ENCODE data around the gene MGLL.

The MGLL gene

GRCh38 chr3:127809211-127809610 lies 13.1 kb downstream of the MGLL start:
- no peak for DNase-seq

GRCh38 chr3:127808197-127808596 lies 14.1 kb downstream of the MGLL start:
- DNase-seq = no peak

- no peak for DNase-seq
Measured at GRCh38 chr3:127805026-127805753, 17.1 kb downstream of the MGLL start.

GRCh38 chr3:127804141-127804540 lies 18.2 kb downstream of the MGLL start:
- no peak for DNase-seq

GRCh38 chr3:127803619-127804018 lies 18.7 kb downstream of the MGLL start:
- no peak for DNase-seq

DNA sequence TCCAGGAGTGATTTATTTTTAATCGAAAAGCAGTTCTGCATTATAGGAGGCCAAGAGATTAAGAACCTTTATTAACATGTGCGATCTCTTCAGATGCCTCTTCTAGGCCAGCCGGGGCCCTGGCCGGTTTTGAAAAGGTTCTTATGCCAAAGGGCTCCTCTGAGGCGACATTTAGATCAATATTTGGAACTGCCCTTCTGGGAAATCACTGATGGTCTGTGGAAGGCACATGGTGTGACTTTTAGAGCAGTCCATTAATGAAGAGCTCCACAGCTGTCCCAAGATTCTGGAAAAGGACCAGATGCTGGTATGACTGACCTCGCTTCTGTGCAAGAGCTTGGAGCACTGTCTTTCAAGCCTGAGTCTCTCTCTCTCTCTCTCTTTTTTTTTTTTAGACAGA lies 19.7 kb downstream of the MGLL start:
- no peak for DNase-seq

DNA sequence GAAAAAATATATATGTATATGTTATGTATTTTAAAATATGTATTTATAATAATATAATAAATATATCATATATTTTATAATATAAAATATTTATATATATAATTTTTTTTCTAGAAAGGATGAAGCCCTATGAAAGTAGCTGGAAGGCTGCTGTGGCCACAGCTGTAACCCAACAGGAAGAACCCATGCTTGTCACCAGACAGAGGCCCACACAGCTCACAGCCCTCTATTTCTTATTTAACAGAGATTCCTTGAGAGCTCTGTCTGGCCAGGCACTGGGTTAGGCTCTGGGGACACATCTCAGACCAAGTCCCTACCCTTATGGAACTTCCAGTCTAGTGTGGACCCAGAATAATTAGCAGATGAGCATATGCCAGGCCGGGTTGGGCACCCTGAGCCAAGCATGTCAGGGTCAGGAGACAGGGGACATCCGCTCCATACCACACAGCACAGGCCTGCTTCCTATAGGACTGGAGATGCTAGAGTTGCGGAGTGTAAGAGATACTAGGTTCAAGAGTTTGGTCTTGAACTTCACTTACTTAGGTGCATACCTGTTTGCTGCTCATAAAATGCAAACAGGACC lies 20.5 kb downstream of the MGLL start:
- no peak for DNase-seq

- DNase-seq = no peak
Measured at GRCh38 chr3:127800508-127800907, 21.8 kb downstream of the MGLL start.

DNA sequence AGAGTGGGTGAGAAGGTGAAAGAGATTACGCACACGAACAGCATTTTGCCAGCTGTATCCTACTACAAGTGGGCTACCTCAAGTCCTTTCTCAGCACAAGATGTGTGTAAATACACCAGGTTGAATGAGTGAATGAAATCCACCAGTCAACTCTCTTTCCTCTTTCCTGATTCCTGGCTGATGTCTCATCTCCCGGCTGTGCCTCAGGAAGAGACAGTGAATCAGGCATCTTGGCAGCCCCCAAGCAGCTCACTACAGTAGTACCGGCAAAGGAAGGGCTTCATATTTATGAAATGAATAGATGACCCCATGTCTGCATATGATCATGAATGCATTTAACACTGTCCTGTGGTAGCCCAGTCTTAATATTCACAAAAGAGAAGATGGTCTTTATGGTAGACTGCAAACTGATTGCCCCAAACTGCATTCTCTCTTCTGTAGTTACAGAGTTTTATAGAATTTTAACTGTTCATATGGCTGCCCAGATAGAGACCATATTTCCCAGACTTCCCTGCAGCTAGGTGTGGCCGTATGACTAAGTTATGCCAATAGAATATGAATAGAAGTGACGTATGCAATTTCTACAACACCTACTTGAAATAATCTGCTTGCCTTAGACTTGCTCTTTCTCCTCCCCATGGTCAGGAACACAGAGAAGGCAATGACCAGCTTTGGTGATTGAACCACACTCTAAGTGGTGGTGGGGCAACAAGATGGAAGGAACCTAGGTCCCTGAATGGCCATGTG lies 22.7 kb downstream of the MGLL start:
- DNase-seq = no peak

DNA sequence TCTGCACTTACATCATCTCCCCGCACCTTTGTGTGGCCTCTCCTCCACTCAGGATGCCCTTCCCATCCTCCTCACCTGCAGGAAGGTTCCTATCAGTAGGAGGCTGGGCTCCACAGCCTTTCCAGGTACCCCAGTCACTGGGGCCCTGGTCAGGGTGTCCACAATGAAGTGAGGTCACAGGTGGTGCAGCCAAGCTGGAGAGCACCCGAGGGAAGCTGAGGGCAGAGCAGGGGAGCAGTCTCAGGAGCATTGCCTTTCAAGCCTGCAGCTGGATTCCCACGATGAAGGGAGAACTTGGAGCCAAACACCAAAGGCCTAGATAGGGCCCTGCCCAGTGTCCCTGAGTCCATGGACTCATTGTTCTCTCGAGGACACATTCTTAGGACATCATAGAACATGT lies 23.6 kb downstream of the MGLL start:
- no peak for DNase-seq

DNA sequence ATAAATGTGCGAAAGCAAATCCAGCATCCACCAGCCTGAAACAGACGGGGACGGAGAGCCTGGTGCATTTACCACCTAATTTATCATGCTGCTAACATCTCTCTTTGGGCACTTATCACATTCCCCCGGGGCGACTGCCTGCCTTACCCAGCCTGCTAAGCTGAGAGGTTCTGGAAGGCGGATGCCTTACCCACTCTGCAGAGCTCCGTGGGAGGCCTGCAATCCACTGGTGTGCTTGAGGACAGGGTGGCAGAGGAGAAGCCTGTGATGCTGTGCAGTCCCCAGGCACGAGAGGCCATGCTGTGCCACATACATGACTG lies 25.5 kb downstream of the MGLL start:
- no peak for DNase-seq

DNA sequence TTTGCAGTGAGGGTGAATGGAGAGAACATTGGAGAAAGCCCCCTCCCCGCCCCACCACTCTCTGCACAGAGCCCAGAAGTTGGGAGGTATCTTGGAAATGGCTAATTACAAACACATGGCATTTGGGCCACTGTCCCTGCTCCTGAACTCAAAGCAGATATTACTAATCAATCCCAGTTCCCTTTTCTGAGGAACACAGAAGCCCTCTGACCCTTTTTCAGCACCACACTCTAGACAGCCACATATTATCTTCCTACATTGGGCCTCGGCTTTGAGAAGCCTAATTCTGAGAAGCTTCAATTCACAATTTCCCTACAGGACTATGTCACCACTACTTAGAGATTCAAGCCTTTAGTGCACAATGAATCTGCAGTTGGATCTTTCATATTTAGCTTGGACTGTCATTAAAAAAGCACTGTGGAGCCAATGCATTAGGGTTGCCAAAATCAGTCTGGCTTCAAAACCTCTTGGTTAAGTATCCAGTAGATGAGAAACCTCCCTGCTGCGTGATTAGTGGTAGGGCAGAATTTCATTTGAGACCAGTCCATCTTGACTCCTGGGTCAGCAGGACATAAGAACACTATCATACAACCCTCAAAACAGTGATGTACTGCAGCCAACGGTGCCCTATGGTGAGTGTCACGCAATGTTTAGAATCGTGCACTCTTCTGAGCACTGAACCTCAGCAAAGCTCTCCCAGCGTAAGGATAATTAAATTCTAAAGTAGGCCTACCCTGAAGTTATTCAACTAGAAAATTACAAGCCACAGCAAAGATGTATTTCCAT lies 26.1 kb downstream of the MGLL start:
- no peak for DNase-seq

- no peak for DNase-seq
Measured at GRCh38 chr3:127794972-127795371, 27.3 kb downstream of the MGLL start.

DNA sequence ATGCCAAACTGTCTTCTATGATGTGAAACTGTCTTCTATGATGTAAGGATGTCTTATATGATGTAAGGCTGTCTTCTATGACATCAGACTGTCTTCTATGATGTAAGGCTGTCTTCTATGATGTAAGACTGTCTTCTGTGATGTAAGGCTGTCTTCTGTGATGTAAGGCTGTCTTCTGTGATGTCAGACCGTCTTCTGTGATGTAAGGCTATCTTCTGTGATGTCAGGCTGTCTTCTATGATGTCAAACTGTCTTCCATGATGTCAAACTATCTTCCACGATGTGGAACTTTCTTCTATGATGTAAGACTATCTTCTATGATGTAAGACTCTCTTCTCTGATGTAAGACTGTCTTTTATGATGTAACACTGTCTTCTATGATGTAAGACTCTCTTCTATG lies 27.9 kb downstream of the MGLL start:
- DNase-seq = no peak

- DNase-seq = no peak
Measured at GRCh38 chr3:127792541-127793292, 29.6 kb downstream of the MGLL start.

DNA sequence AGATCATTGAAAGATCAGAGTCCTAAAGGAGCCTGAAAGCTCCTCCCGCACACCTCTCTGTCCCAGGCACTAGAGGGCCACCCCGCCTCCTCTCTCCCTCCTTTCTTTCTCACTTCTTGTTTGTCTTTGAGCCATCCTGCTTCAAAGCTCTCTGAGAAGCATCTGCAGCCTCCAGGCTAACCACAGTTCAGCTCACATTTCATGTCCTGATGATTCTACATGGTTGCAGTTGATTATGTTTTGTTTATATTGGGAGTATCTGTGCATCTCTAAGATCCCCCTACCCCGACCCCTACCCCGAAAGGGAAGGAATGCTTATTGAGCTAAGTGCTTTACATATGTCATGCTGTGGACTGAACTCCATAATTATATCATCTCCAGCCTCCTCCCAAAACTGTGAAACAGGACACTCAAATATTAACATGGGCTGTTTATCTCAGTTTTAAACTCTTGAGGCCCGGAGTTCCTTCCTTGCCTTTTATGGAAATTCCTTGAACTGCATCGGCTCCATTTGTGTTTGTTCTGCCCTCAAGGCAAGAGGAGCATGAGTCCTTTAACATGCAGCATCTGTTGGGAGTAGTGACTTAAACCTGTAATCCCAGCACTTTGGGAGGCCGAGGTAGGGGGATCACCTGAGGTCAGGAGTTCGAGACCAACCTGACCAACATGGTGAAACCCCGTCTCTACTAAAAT lies 30.9 kb downstream of the MGLL start:
- no peak for DNase-seq

DNA sequence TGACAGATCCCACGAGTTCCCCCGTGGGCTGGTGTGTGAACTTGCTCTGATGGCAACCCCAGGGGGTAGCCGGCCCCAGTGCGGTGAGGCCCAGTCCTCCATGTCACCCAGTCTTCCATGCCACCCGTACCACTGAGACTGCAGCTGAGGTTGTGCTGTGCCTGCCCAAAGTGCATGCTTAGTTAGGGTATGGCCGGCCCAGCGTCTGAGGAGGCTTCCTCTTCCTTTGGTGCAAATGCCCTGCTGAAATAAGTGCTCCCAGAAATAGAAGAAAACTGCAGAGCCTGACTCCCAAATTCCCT lies 31.5 kb downstream of the MGLL start:
- no peak for DNase-seq

DNA sequence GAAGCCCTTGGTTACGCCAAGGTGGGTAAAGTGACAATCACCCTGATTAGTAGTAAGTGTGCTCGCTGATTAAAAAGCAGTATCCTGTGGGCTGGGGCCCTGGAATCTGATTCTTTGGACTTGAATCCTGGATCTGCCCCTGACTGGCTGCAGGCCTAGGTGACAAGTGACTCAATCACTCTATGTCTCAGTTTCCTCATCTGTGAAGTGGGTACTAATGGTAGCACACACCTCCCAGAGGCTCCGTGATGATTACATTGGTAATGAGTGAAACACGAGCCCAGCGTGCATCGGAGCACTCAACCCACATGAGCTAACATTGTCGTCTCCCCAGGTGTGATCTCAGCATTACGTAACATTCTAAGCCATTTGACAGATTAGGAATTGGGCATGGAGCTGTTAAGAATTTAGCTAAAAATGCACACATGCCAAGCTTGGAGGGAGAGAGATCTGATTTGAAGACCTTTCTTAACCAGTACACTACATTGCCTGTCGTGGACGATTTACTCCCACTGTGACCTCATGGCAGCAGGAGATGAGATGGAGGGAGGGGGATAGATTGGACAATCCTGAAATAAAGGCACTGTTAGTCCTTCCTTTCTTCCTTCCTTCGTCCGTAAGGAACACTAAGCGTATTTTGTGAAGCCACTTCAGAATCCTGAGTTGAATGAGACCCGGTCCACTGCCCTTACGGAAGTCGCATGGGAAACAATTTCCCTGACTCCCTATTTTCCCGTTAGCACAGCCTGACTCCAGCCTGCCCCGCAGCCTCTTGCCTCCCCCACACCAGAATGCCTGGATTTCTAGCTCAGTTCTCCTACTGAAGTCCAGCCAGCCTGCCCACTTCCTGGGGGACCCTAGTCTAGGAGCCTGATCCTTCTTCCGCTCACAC lies 32.1 kb downstream of the MGLL start:
- DNase-seq = no peak

DNA sequence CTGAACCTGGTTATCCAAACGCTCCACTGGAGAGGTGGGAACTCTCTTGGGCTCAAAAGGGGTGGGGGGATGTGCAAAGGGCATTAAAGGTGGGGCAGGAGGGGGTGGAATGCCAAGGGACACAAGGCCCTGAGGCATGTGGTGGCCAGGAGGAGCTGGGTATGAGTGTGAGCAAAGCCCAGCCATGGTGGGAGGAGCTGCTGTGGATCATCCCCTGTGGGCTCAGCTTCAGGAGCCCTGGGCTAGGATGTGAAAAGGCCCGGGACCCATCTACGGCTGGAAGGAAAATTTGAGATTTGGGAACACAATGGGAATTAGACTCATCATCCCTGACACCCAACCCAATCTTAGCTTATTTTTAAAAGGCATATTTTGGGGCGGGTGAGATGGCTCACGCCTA lies 33.3 kb downstream of the MGLL start:
- no peak for DNase-seq

DNA sequence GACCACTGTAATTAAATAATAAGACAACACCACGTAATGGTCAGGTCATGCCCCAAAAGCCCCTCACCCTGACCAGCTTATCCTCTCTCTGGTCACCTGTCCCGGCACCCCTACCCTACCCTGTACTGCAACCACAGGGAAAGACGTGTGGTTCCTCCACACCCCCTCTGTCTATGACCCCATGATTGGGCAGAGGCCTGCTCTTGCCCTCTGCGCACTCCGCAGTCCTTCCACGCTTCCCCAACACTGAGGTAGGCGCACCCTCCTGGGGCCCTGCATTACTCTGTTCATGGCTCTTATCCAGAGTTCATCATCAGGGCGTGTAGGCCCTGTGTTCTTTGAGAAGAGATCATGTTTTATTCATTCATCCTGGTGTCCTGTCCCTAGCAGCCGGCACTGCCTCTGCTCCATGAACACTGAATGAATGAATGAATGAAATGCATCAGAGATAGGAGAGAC lies 33.8 kb downstream of the MGLL start:
- DNase-seq = no peak
